Esophagus muscularis mucosa (tissue), 4 donors: ENCODE measurements around the gene DDX3X. TPM values are rescaled to one million over a fixed set of nuclear protein-coding genes. Genes with fewer than 3 reads are reported as not detected.

ENCODE experiments used
- DNase-seq: peaks from one replicate; pipeline ENCODE4 v3.0.0-alpha.2; 2017; ENCODE audit errors: extremely low spot score
- H3K27ac ChIP-seq, 4 donors: fragments of 200-600 bp; sonication (generic); replicated peaks in 1 of 4; 1 replicate in 3 of 4; 2 replicates in 1 of 4; pipeline ENCODE4 v1.5.1; 2016 to 2019; ENCODE audit warnings: mild to moderate bottlenecking in 1 of 4
- H3K27me3 ChIP-seq, 4 donors: fragments of 200-600 bp; sonication (generic); one replicate each; pipeline versions ENCODE4 v1.5.1 to v1.6.0; 2016 to 2019
- H3K36me3 ChIP-seq, 4 donors: fragments of 200-600 bp; sonication (generic); one replicate each; pipeline ENCODE4 v1.5.1; 2016 to 2019
- H3K4me1 ChIP-seq, 4 donors: fragments of 200-600 bp; sonication (generic); one replicate each; pipeline ENCODE4 v1.5.1; 2016 to 2019
- H3K4me3 ChIP-seq, 4 donors: fragments of 200-600 bp; sonication (generic); 1 replicate in 2 of 4; 2 replicates in 2 of 4; pipeline ENCODE4 v1.5.1; 2016 to 2019; ENCODE audit warnings: mild to moderate bottlenecking in 4 of 4, moderate library complexity in 1 of 4
- H3K9me3 ChIP-seq, 4 donors: fragments of 200-600 bp; sonication (generic); 1 replicate in 3 of 4; 2 replicates in 1 of 4; pipeline ENCODE4 v1.5.1; 2016 to 2019
- EP300 ChIP-seq: sonication (generic); formaldehyde crosslinking; IDR thresholded peaks from one replicate; pipeline ENCODE4 v1.6.1; 2017; ENCODE audit warnings: antibody characterized with exemption
- POLR2A ChIP-seq: fragments of 450-650 bp; IDR thresholded peaks from one replicate; pipeline ENCODE4 v1.6.1; 2017; ENCODE audit warnings: antibody characterized with exemption, moderate library complexity, mild to moderate bottlenecking, low read depth
- POLR2AphosphoS5 ChIP-seq, 2 donors: sonication (generic); formaldehyde crosslinking; IDR thresholded peaks; one replicate each; pipeline ENCODE4 v1.6.1; 2017; ENCODE audit warnings: antibody characterized with exemption in 2 of 2
- WGBS: methylation state at CpG from one replicate; pipeline ENCODE4 v1.1.5; 2018; 5-methylcytosine and 5-hydroxymethylcytosine counted together
- intact Hi-C: fragments of 100-400 bp; cut with DNase I; formaldehyde crosslinking; loops from one replicate; pipeline ENCODE4 v1.15.1; 2023
- small RNA-seq, 3 donors: library from RNA; depleted of rRNA; stranded (forward); fragments of <200 nt; gene quantifications; one replicate each; pipeline ENCODE3, GENCODE V24; 2016
- total RNA-seq, 4 donors: library from RNA; depleted of rRNA; stranded (reverse); fragments of >200 nt; gene quantifications; one replicate each; pipeline versions ENCODE4 v1.1.0 to v1.2.1, GENCODE V29; 2016
- TF ChIP-seq, protein P1 (sequence below), 3 experiments: fragments of 200-600 bp in 2 of 3; fragments of 450-650 bp in 1 of 3; sonication (generic) in 2 of 3; IDR thresholded peaks; one replicate each; pipeline ENCODE4 v1.5.1; 2017 to 2019; ENCODE audit warnings: antibody characterized with exemption in 3 of 3, mild to moderate bottlenecking in 2 of 3, moderate library complexity in 1 of 3

The DDX3X gene
- total RNA-seq, 4 donors from 2014 or later: 169 to 282 (median 253) TPM

DNA sequence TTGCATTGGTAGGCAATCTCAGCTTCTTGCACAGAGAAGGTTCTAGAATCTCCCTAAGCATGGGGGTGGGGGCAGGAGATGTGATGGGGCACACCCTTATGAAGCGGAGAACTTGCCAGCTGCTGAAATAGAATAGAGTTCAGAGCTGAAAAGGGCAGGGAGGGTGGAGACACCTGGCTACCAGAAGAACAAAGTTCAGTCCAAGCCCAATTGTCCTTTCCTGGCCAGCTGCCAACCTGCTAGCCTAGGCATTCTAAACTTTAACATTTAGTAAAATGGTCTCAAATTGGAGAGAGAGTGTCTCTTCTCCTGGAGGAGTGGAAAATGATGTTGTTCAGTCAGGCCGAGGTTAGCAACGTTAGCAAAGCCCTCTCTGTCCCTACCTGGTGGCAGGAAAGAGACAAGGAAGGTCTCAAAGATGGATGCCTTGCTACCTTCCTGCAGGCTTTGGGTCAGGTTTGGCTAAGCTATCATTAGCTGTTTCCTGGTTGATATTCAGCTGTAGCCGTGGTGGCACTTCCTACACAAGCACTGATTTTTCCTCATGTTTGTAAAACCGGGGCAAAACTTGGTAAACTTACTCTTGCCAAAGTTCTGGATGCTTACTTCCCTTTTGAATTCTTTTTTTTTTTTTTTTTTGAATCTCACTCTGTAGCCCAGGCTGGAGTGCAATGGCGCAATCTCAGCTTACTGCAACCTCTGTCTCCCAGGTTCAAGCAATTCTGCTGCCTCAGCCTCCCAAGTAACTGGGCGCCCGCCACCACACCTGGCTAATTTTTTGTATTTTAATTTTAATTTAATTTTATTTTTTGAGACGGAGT is 78.5 kb downstream of the DDX3X start:
- Histone ChIP-seq H3K27ac (no peak overlapping the region), H3K9me3 (no peaks in the 10 kb centered on the region), H3K4me1 (no peaks in the 10 kb centered on the region), H3K36me3 (no peaks in the 10 kb centered on the region), H3K27me3 (peaks cover 0 to 3% (median 0%) of the 10 kb centered on the region in 4 donors), H3K4me3 (no peak overlapping the region)
- 75% methylated on average over 9 of the region's 9 CpGs for WGBS
- TF ChIP-seq POLR2AphosphoS5 (IDR thresholded peaks at IDR 0.05): no peak
- no peak for TF ChIP-seq POLR2A
- TF ChIP-seq, protein P1, sequence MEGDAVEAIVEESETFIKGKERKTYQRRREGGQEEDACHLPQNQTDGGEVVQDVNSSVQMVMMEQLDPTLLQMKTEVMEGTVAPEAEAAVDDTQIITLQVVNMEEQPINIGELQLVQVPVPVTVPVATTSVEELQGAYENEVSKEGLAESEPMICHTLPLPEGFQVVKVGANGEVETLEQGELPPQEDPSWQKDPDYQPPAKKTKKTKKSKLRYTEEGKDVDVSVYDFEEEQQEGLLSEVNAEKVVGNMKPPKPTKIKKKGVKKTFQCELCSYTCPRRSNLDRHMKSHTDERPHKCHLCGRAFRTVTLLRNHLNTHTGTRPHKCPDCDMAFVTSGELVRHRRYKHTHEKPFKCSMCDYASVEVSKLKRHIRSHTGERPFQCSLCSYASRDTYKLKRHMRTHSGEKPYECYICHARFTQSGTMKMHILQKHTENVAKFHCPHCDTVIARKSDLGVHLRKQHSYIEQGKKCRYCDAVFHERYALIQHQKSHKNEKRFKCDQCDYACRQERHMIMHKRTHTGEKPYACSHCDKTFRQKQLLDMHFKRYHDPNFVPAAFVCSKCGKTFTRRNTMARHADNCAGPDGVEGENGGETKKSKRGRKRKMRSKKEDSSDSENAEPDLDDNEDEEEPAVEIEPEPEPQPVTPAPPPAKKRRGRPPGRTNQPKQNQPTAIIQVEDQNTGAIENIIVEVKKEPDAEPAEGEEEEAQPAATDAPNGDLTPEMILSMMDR (IDR thresholded peaks at IDR 0.05): no peak
- TF ChIP-seq EP300: no peak
- no peak for DNase-seq
- intact Hi-C loops: no loop called here

Small RNAs within 50 kb of the gene (small RNA-seq; reads per million reads assigned to genes)
- gene RF00019: 0 reads per million in 3 donors
- 0 reads per million in 3 donors for gene RNA5SP502

Other genes with a start within 250 kb of the DDX3X start
- 100 to 1,000 TPM in 3 of 4 donors, 10 to 100 TPM in 1; 97.3 to 142 (median 113) TPM for gene USP9X, start 248.7 kb upstream of the DDX3X start, total RNA-seq
- gene NYX, start 113.2 kb downstream of the DDX3X start, total RNA-seq: not detected